ENCODE measurements around the gene ACTA1. TPM values are rescaled to one million over a fixed set of nuclear protein-coding genes. Genes with fewer than 3 reads are reported as not detected.

The ACTA1 gene
- total and polyA plus RNA-seq, 10 of the 15 experiments (the other 5 are each of a cell fraction or from before 2014, with no cell fraction given), result 0.05 to 0.35 (median 0.12) TPM; not detected in 7

DNA sequence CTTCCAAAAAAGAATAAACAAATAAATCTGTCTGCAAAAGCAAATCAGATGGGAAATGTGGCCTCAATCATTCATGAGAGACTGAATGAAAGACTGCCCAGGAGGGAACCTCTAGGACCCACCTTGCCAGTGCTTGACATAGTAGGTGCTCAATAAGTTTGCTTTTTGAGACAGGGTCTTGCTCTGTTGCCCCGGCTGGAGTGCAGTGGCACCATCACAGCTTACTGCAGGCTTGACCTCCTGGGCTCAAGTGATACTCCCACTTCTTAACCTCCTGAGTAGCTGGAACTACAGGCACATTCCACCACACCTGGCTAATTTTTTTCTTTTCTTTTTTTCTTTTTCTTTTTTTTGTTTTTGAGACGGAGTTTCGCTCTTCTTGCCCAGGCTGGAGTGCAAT, 50.7 kb downstream of the ACTA1 start:
- ChIA-PET CTCF (no interaction called here), POLR2A (no interaction called here), SMC1A (ENCODE audit: uncharacterized antibody, unreplicated experiment) (no interaction called here), RAD21 (ENCODE audit: unreplicated experiment) (no interaction called here)
- Histone ChIP-seq H3K9me3 (replicated peaks; ENCODE audit: control insufficient read depth, insufficient read depth, low read length) (no peaks in the 10 kb centered on the region), H3K4me3 (no peak overlapping the region), H3K36me3 (ENCODE audit: control insufficient read depth in 2 of 2, insufficient read depth in 2 of 2, low read length in 1 of 2) (no peaks in the 10 kb centered on the region), H3K27me3 (replicated peaks in 1 of 2; ENCODE audit: control insufficient read depth in 2 of 2, insufficient read depth in 2 of 2, low read length in 1 of 2) (peaks cover 3 to 4% of the 10 kb centered on the region in 2 experiments; a peak in 3 of 4 replicates), H3K4me1 (ENCODE audit: control insufficient read depth, insufficient read depth, low read length) (no peaks in the 10 kb centered on the region), H2AFZ (ENCODE audit: control insufficient read depth, low read depth, low read length) (no peak overlapping the region), H3K27ac (ENCODE audit: control insufficient read depth, insufficient read depth) (no peak overlapping the region), H4K20me1 (ENCODE audit: control insufficient read depth, insufficient read depth) (no peaks in the 10 kb centered on the region), H3K4me2 (ENCODE audit: control insufficient read depth, insufficient read depth) (no peak overlapping the region), H3K9ac (ENCODE audit: control insufficient read depth, insufficient read depth, low read length) (no peak overlapping the region), H3K79me2 (ENCODE audit: control insufficient read depth, insufficient read depth, low read length) (no peaks in the 10 kb centered on the region)
- in situ Hi-C loops (cut with MboI), result no loop called here
- DNase-seq (ENCODE audit: low read depth, low spot score), result no peak
- 96% methylated on average over 3 of the region's 3 CpGs for WGBS (ENCODE audit: insufficient coverage, insufficient replicate concordance, low lambda C conversion rate, missing lambda C conversion rate)
- no peak for FAIRE-seq
- no TSS peak for BruUV-seq (replicated peaks)
- intact Hi-C loops (cut with micrococcal nuclease; ENCODE audit: unreplicated experiment), result no loop called here
- TF ChIP-seq HDAC2 (IDR thresholded peaks at IDR 0.05), result no peak
- TF ChIP-seq RAD21 (IDR thresholded peaks at IDR 0.05; ENCODE audit: insufficient read depth, low read depth, low read length), result no peak
- no peak for TF ChIP-seq ZNF592 (IDR thresholded peaks at IDR 0.05)
- TF ChIP-seq ESRRA (IDR thresholded peaks at IDR 0.05; ENCODE audit: low read length), result no peak
- no peak for TF ChIP-seq STAT1 (conservative IDR thresholded peaks at IDR 0.05)
- no peak for TF ChIP-seq LARP7 (IDR thresholded peaks at IDR 0.05)
- no peak for TF ChIP-seq PAX5 (IDR thresholded peaks at IDR 0.05; ENCODE audit: borderline replicate concordance, low read depth, low read length)
- TF ChIP-seq ATF3 (IDR thresholded peaks at IDR 0.05; ENCODE audit: borderline replicate concordance, extremely low read depth, low read depth, low read length), result no peak
- TF ChIP-seq USF2 (IDR thresholded peaks at IDR 0.05; ENCODE audit: borderline replicate concordance, low read depth, low read length), result no peak
- no peak for TF ChIP-seq NFXL1 (IDR thresholded peaks at IDR 0.05; ENCODE audit: borderline replicate concordance)
- TF ChIP-seq PKNOX1 (IDR thresholded peaks at IDR 0.05), result no peak
- TF ChIP-seq, protein P1, sequence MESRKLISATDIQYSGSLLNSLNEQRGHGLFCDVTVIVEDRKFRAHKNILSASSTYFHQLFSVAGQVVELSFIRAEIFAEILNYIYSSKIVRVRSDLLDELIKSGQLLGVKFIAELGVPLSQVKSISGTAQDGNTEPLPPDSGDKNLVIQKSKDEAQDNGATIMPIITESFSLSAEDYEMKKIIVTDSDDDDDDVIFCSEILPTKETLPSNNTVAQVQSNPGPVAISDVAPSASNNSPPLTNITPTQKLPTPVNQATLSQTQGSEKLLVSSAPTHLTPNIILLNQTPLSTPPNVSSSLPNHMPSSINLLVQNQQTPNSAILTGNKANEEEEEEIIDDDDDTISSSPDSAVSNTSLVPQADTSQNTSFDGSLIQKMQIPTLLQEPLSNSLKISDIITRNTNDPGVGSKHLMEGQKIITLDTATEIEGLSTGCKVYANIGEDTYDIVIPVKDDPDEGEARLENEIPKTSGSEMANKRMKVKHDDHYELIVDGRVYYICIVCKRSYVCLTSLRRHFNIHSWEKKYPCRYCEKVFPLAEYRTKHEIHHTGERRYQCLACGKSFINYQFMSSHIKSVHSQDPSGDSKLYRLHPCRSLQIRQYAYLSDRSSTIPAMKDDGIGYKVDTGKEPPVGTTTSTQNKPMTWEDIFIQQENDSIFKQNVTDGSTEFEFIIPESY (IDR thresholded peaks at IDR 0.05), result no peak
- TF ChIP-seq PAX8 (IDR thresholded peaks at IDR 0.05), result no peak
- no peak for TF ChIP-seq SUPT20H (IDR thresholded peaks at IDR 0.05; ENCODE audit: borderline replicate concordance, control insufficient read depth, low read depth, low read length)
- no peak for TF ChIP-seq JUND (IDR thresholded peaks at IDR 0.05; ENCODE audit: low read depth, low read length)
- no peak for ATAC-seq

Data from GM12878 (cell line).